H1 (cell line): ENCODE measurements around the gene BTNL8. TPM values are rescaled to one million over a fixed set of nuclear protein-coding genes. Genes with fewer than 3 reads are reported as not detected.

ENCODE experiments used
- CTCF ChIA-PET: fragments of 300-600 bp; sonication (Branson Sonifier 250); formaldehyde crosslinking; loops from one replicate; lab custom pipeline; 2021; ENCODE audit not compliant: partially characterized antibody; lab: Charles Lee
- POLR2A ChIA-PET: fragments of 300-600 bp; sonication (Branson Sonifier 250); formaldehyde crosslinking; loops from one replicate; lab custom pipeline; 2021; ENCODE audit warnings: inconsistent platforms; ENCODE audit not compliant: partially characterized antibody; lab: Charles Lee
- DNase-seq, 2 experiments: peaks; one replicate each; pipeline versions ENCODE4 v3.0.0 to v3.0.0-alpha.2; 2010 to 2022; ENCODE audit warnings: low spot score in 2 of 2, low read depth in 1 of 2, mixed read lengths in 1 of 2
- FAIRE-seq: peaks from 2 replicates; lab custom pipeline; 2011; peaks lifted over from hg19 to GRCh38; lab: Jason Lieb, UNC
- H2AFZ ChIP-seq: 2 replicates; pipeline ENCODE4 v1.8.1; 2012; ENCODE audit warnings: low read length, inconsistent platforms
- H2AK5ac ChIP-seq: 2 replicates; pipeline ENCODE4 v1.6.1; 2013; ENCODE audit warnings: low read depth, low read length
- H2BK120ac ChIP-seq: replicated peaks from 2 replicates; pipeline ENCODE3; 2013; ENCODE audit warnings: low read depth, low read length, inconsistent platforms
- H2BK12ac ChIP-seq: 2 replicates; pipeline ENCODE4 v1.6.1; 2013; ENCODE audit warnings: low read depth, low read length
- H2BK15ac ChIP-seq: 2 replicates; pipeline ENCODE4 v1.6.1; 2013; ENCODE audit warnings: low read length
- H2BK20ac ChIP-seq: 2 replicates; pipeline ENCODE4 v1.6.1; 2013; ENCODE audit warnings: low read length
- H2BK5ac ChIP-seq: 2 replicates; pipeline ENCODE4 v1.6.1; 2013; ENCODE audit warnings: low read depth, low read length
- H3K14ac ChIP-seq: 2 replicates; pipeline ENCODE4 v1.6.1; 2013; ENCODE audit warnings: inconsistent platforms; ENCODE audit not compliant: insufficient read length
- H3K18ac ChIP-seq: 2 replicates; pipeline ENCODE4 v1.6.1; 2013; ENCODE audit warnings: low read length; ENCODE audit errors: extremely low read depth
- H3K23ac ChIP-seq: 2 replicates; pipeline ENCODE4 v1.6.1; 2013; ENCODE audit warnings: inconsistent platforms; ENCODE audit not compliant: insufficient read length
- H3K23me2 ChIP-seq: 2 replicates; pipeline ENCODE4 v1.6.1; 2013; ENCODE audit warnings: low read depth, low read length
- H3K27ac ChIP-seq: 2 replicates; pipeline ENCODE4 v1.6.1; 2011; ENCODE audit warnings: low read depth, low read length, inconsistent platforms
- H3K27me3 ChIP-seq, 4 experiments: replicated peaks in 1 of 4; 1 replicate in 1 of 4; 2 replicates in 3 of 4; pipeline versions ENCODE4 v1.6.1 to v1.8.1; 2011 to 2013; ENCODE audit warnings: low read length in 3 of 4, mild to moderate bottlenecking in 3 of 4, inconsistent platforms in 2 of 4, mixed read lengths in 2 of 4, moderate library complexity in 1 of 4; ENCODE audit not compliant: control insufficient read depth in 3 of 4, insufficient read depth in 3 of 4; ENCODE audit errors: extremely low read depth in 1 of 4
- H3K36me3 ChIP-seq, 4 experiments: 2 replicates each; pipeline versions ENCODE4 v1.6.1 to v1.8.1; 2011 to 2013; ENCODE audit warnings: mild to moderate bottlenecking in 4 of 4, low read length in 3 of 4, moderate library complexity in 2 of 4, control low read depth in 1 of 4, inconsistent platforms in 1 of 4; ENCODE audit not compliant: insufficient read depth in 4 of 4, control insufficient read depth in 2 of 4
- H3K4ac ChIP-seq: replicated peaks from 2 replicates; pipeline ENCODE3; 2013; ENCODE audit warnings: low read length, low read depth, mixed read lengths, inconsistent platforms; ENCODE audit not compliant: insufficient read length
- H3K4me1 ChIP-seq, 4 experiments: replicated peaks in 1 of 4; 1 replicate in 1 of 4; 2 replicates in 3 of 4; pipeline versions ENCODE4 v1.6.1 to v1.8.1; 2011 to 2013; ENCODE audit warnings: low read length in 3 of 4, inconsistent platforms in 2 of 4, mixed read lengths in 1 of 4; ENCODE audit not compliant: insufficient read depth in 4 of 4, control insufficient read depth in 3 of 4
- H3K4me2 ChIP-seq, 2 experiments: 2 replicates each; pipeline versions ENCODE4 v1.6.1 to v1.8.1; 2011 to 2013; ENCODE audit warnings: low read depth in 2 of 2, low read length in 2 of 2, control low read depth in 1 of 2, inconsistent platforms in 1 of 2, mild to moderate bottlenecking in 1 of 2; ENCODE audit not compliant: insufficient read depth in 1 of 2
- H3K4me3 ChIP-seq, 4 experiments: fragments of 200-600, 300-600 bp in 1 of 4; sonication (generic), shearing (Covaris generic), sonication (Bioruptor Twin) in 1 of 4; 2 replicates each; pipeline versions ENCODE4 v1.5.1 to v1.8.1; 2011 to 2016; ENCODE audit warnings: low read length in 4 of 4, low read depth in 3 of 4, control low read depth in 2 of 4, inconsistent platforms in 2 of 4, mild to moderate bottlenecking in 2 of 4, mixed read lengths in 1 of 4, moderate library complexity in 1 of 4; ENCODE audit not compliant: insufficient read depth in 2 of 4; ENCODE audit errors: extremely low read depth in 1 of 4
- H3K56ac ChIP-seq: replicated peaks from 2 replicates; pipeline ENCODE3; 2013; ENCODE audit warnings: low read depth, mild to moderate bottlenecking, mixed read lengths, low read length, inconsistent platforms; ENCODE audit not compliant: insufficient read length
- H3K79me1 ChIP-seq: 2 replicates; pipeline ENCODE4 v1.6.1; 2013; ENCODE audit warnings: low read depth, low read length, control low read depth
- H3K79me2 ChIP-seq, 2 experiments: 2 replicates each; pipeline versions ENCODE4 v1.6.1 to v1.8.1; 2012 to 2013; ENCODE audit warnings: low read length in 2 of 2, mild to moderate bottlenecking in 2 of 2, inconsistent platforms in 1 of 2; ENCODE audit not compliant: insufficient read depth in 2 of 2, control insufficient read depth in 1 of 2
- H3K9ac ChIP-seq, 4 experiments: replicated peaks in 1 of 4; 1 replicate in 1 of 4; 2 replicates in 3 of 4; pipeline versions ENCODE4 v1.6.1 to v1.8.1; 2011 to 2013; ENCODE audit warnings: low read depth in 3 of 4, low read length in 3 of 4, control low read depth in 2 of 4, mild to moderate bottlenecking in 2 of 4, moderate library complexity in 2 of 4, inconsistent platforms in 1 of 4; ENCODE audit errors: extremely low read depth in 1 of 4
- H3K9me3 ChIP-seq, 2 experiments: 2 replicates each; pipeline versions ENCODE4 v1.6.1 to v1.8.1; 2012 to 2013; ENCODE audit warnings: mild to moderate bottlenecking in 2 of 2, moderate library complexity in 2 of 2, control low read depth in 1 of 2, inconsistent platforms in 1 of 2, low read depth in 1 of 2, low read length in 1 of 2, mixed read lengths in 1 of 2; ENCODE audit not compliant: insufficient read depth in 2 of 2
- H4K20me1 ChIP-seq, 2 experiments: replicated peaks in 1 of 2; 2 replicates each; pipeline versions ENCODE3 to v1.8.1; 2011 to 2013; ENCODE audit warnings: inconsistent platforms in 2 of 2, low read length in 2 of 2, mild to moderate bottlenecking in 1 of 2; ENCODE audit not compliant: insufficient read depth in 2 of 2, control insufficient read depth in 1 of 2
- H4K5ac ChIP-seq: 2 replicates; pipeline ENCODE4 v1.6.1; 2013; ENCODE audit warnings: low read length, low read depth, mixed read lengths, inconsistent platforms; ENCODE audit not compliant: insufficient read length
- H4K8ac ChIP-seq: 2 replicates; pipeline ENCODE4 v1.8.0; 2013; ENCODE audit warnings: mild to moderate bottlenecking, moderate library complexity, low read length, inconsistent platforms; ENCODE audit not compliant: insufficient read depth; ENCODE audit errors: extremely low read depth
- H4K91ac ChIP-seq: replicated peaks from 2 replicates; pipeline ENCODE3; 2013; ENCODE audit warnings: low read length, mixed read lengths, inconsistent platforms; ENCODE audit not compliant: insufficient read length
- BACH1 ChIP-seq: IDR thresholded peaks from 2 replicates; pipeline ENCODE4 v1.6.1; 2012; ENCODE audit warnings: low read length, improper control_type of control experiment
- CEBPB ChIP-seq: IDR thresholded peaks from 2 replicates; pipeline ENCODE4 v1.6.1; 2012; ENCODE audit warnings: low read depth, low read length
- CREB1 ChIP-seq: IDR thresholded peaks from 2 replicates; pipeline ENCODE4 v1.6.1; 2012; ENCODE audit warnings: inconsistent platforms
- EGR1 ChIP-seq: IDR thresholded peaks from 2 replicates; pipeline ENCODE4 v1.6.1; 2011; ENCODE audit warnings: low read depth, low read length, borderline replicate concordance
- KDM5A ChIP-seq: fragments of 200-600 bp; IDR thresholded peaks from 2 replicates; pipeline ENCODE4 v1.7.1; 2012; ENCODE audit warnings: mild to moderate bottlenecking, low read length, inconsistent platforms, mixed read lengths
- MAFK ChIP-seq: IDR thresholded peaks from 2 replicates; pipeline ENCODE4 v1.6.1; 2012; ENCODE audit warnings: low read depth, mild to moderate bottlenecking, improper control_type of control experiment, low read length
- NANOG ChIP-seq: IDR thresholded peaks from 2 replicates; pipeline ENCODE4 v1.6.1; 2011; ENCODE audit warnings: low read length, low read depth, mild to moderate bottlenecking, inconsistent platforms; ENCODE audit not compliant: insufficient read depth, poor library complexity, severe bottlenecking
- SAP30 ChIP-seq: fragments of 300-600 bp; sonication (generic); IDR thresholded peaks from 2 replicates; pipeline ENCODE4 v1.7.1; 2012; ENCODE audit warnings: low read length, moderate library complexity, mild to moderate bottlenecking, inconsistent platforms; ENCODE audit not compliant: insufficient read depth, insufficient replicate concordance
- TAF7 ChIP-seq: optimal IDR thresholded peaks from 2 replicates; pipeline ENCODE3; 2011; ENCODE audit warnings: low read depth, mild to moderate bottlenecking, inconsistent platforms, low read length, moderate library complexity, borderline replicate concordance
- WGBS, 2 experiments: shearing (Covaris generic) in 1 of 2; methylation state at CpG; one replicate each; pipeline versions ENCODE4 v1.1.6 to v1.1.7; 2013 to 2015; ENCODE audit warnings: low lambda C conversion rate in 2 of 2, mixed read lengths in 2 of 2, inconsistent platforms in 1 of 2, low coverage in 1 of 2, missing lambda C conversion rate in 1 of 2; ENCODE audit not compliant: insufficient replicate concordance in 2 of 2, insufficient coverage in 1 of 2, insufficient read length in 1 of 2; ENCODE audit errors: extremely low coverage in 1 of 2, missing lambda C conversion rate in 1 of 2; 5-methylcytosine and 5-hydroxymethylcytosine counted together
- polyA plus RNA-seq, 7 experiments: library from polyadenylated mRNA; depleted of rRNA in 3 of 7; stranded (reverse) in 5 of 7; unstranded in 2 of 7; fragments of >200 nt in 5 of 7; fragments of 200-250 nt in 2 of 7; gene quantifications; 1 replicate in 5 of 7; 2 replicates in 1 of 7; 4 replicates in 1 of 7; pipeline versions ENCODE4 v1.2.1 to v1.2.3, GENCODE V29; 2011 to 2013; ENCODE audit warnings: missing spikeins in 2 of 7, mixed read lengths in 2 of 7
- total RNA-seq: library from RNA; stranded (reverse); fragmentation: NEBNext Ultra II Directional; extraction: Animal tissue kit (Norgen Biotek cat#: 25700); gene quantifications from 2 replicates; pipeline ENCODE4 v1.2.1, GENCODE V29; 2021
- TF ChIP-seq, protein P1 (sequence below): IDR thresholded peaks from 2 replicates; pipeline ENCODE4 v1.6.1; 2012; ENCODE audit warnings: low read length, inconsistent platforms

BTNL8 gene
- total and polyA plus RNA-seq, 2 of the 8 experiments (the other 6 are each of a cell fraction or from before 2014, with no cell fraction given) = 0.32 to 0.48 TPM

DNA sequence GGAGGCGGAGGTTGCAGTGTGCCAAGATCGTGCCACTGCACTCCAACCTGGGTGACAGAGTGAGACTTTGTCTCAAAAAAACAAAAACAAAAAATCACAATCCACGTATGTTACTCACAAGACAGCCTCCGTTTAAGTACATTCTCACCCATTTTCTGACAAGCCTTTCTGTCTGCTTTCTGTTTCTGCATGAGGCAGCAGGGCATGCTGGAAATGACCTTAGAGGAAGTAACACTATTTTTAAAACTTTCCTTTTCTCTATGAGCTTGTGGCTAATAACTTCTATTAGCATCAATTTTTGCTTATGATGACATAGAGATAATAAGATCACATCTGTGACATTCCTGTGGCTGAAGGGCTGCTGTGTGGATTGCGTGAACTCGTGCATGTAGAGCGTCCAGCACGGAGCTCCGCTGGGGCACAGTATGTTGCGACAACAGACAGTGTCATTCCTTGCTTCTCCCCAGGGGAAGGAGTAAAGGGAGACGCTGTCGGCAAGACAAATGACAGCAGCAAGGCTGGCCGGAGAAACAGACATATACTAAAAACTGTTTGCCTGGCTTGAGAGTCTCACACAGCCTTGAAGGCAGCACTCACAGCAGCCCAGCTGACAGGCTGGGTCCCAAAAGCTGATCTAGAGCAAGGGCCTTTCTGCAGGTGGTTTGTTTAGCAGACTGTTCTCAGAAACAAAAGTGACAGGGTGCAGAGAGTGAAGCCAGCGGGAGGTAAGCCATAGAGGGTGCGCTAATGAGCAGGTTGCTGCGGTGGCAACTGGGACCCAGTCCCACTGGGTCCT is 91.3 kb downstream of the BTNL8 start:
- 85% methylated on average over 16 of the region's 16 CpGs; no CpG with 5 or more reads in 1 of the 2 experiments for WGBS, 2 experiments
- H3K4me2 ChIP-seq = no peak overlapping the region

More for the DNA sequence above, 91.3 kb downstream of the BTNL8 start:
- no peak overlapping the region for H4K8ac ChIP-seq
- H3K4me3 ChIP-seq = no peak overlapping the region
- H3K56ac ChIP-seq = no peak overlapping the region
- no peak overlapping the region for H3K23ac ChIP-seq
- H2BK5ac ChIP-seq = no peak overlapping the region
- no peak overlapping the region for H3K18ac ChIP-seq
- no peaks in the 10 kb centered on the region for H3K36me3 ChIP-seq
- no peak overlapping the region for H2BK20ac ChIP-seq
- no peaks in the 10 kb centered on the region for H4K20me1 ChIP-seq
- no peak overlapping the region for H3K9ac ChIP-seq
- TF ChIP-seq KDM5A = no peak
- no peak for TF ChIP-seq CEBPB
- TF ChIP-seq MAFK = no peak
- TF ChIP-seq, protein P1, sequence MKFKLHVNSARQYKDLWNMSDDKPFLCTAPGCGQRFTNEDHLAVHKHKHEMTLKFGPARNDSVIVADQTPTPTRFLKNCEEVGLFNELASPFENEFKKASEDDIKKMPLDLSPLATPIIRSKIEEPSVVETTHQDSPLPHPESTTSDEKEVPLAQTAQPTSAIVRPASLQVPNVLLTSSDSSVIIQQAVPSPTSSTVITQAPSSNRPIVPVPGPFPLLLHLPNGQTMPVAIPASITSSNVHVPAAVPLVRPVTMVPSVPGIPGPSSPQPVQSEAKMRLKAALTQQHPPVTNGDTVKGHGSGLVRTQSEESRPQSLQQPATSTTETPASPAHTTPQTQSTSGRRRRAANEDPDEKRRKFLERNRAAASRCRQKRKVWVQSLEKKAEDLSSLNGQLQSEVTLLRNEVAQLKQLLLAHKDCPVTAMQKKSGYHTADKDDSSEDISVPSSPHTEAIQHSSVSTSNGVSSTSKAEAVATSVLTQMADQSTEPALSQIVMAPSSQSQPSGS = no peak
- no peak for TF ChIP-seq CREB1
- no peak for TF ChIP-seq SAP30
- no peak for TF ChIP-seq NANOG
- no peak for TF ChIP-seq BACH1
- no peak for TF ChIP-seq EGR1
- TF ChIP-seq TAF7 = no peak
- TF ChIP-seq, all 59 proteins: peak for 0
- no peak overlapping the region for H4K5ac ChIP-seq
- H3K4ac ChIP-seq = no peak overlapping the region
- ChIA-PET CTCF (no interaction called here), POLR2A (no interaction called here)
- H2AK5ac ChIP-seq = no peak overlapping the region
- no peak for FAIRE-seq
- DNase-seq = no peak
- no peaks in the 10 kb centered on the region for H3K4me1 ChIP-seq
- no peak overlapping the region for H2BK120ac ChIP-seq
- H3K79me2 ChIP-seq = no peaks in the 10 kb centered on the region
- no peak overlapping the region for H3K27ac ChIP-seq
- peaks cover 0 to 5% of the 10 kb centered on the region in 2 experiments; a peak in 1 of 4 replicates for H3K9me3 ChIP-seq
- no peak overlapping the region for H2BK12ac ChIP-seq
- H3K79me1 ChIP-seq = no peaks in the 10 kb centered on the region
- H2BK15ac ChIP-seq = no peak overlapping the region
- H3K23me2 ChIP-seq = 0 out of 2 replicates have a peak, but pooled peaks cover 1% of the 10 kb centered on the region
- H3K27me3 ChIP-seq = no peaks in the 10 kb centered on the region
- H4K91ac ChIP-seq = no peak overlapping the region
- no peak overlapping the region for H2AFZ ChIP-seq
- no peak overlapping the region for H3K14ac ChIP-seq
